H1 (cell line): ENCODE measurements around the gene DBNDD2. TPM values are rescaled to one million over a fixed set of nuclear protein-coding genes. Genes with fewer than 3 reads are reported as not detected.

Source experiments
- CREB1 ChIP-seq: IDR thresholded peaks from 2 replicates; pipeline ENCODE4 v1.6.1; 2012; ENCODE audit warnings: inconsistent platforms
- JUN ChIP-seq: IDR thresholded peaks from 2 replicates; pipeline ENCODE4 v1.6.1; 2011; ENCODE audit warnings: low read depth, mild to moderate bottlenecking, improper control_type of control experiment, low read length
- KDM4A ChIP-seq: IDR thresholded peaks from one replicate; pipeline ENCODE4 v1.7.1; 2012; ENCODE audit warnings: low read depth, mild to moderate bottlenecking, moderate library complexity, low read length, inconsistent platforms; ENCODE audit not compliant: severe bottlenecking
- RFX5 ChIP-seq: IDR thresholded peaks from 2 replicates; pipeline ENCODE4 v1.6.1; 2011; ENCODE audit warnings: low read depth, low read length, improper control_type of control experiment, borderline replicate concordance
- SAP30 ChIP-seq: fragments of 300-600 bp; sonication (generic); IDR thresholded peaks from 2 replicates; pipeline ENCODE4 v1.7.1; 2012; ENCODE audit warnings: low read length, moderate library complexity, mild to moderate bottlenecking, inconsistent platforms; ENCODE audit not compliant: insufficient read depth, insufficient replicate concordance
- TBP ChIP-seq: IDR thresholded peaks from 2 replicates; pipeline ENCODE4 v1.6.1; 2011; ENCODE audit warnings: low read depth, low read length, improper control_type of control experiment
- TCF12 ChIP-seq: IDR thresholded peaks from 2 replicates; pipeline ENCODE4 v1.6.1; 2011; ENCODE audit warnings: low read depth, mild to moderate bottlenecking, low read length
- polyA plus RNA-seq, 7 experiments: library from polyadenylated mRNA; depleted of rRNA in 3 of 7; stranded (reverse) in 5 of 7; unstranded in 2 of 7; fragments of >200 nt in 5 of 7; fragments of 200-250 nt in 2 of 7; gene quantifications; 1 replicate in 5 of 7; 2 replicates in 1 of 7; 4 replicates in 1 of 7; pipeline versions ENCODE4 v1.2.1 to v1.2.3, GENCODE V29; 2011 to 2013; ENCODE audit warnings: missing spikeins in 2 of 7, mixed read lengths in 2 of 7
- total RNA-seq: library from RNA; stranded (reverse); fragmentation: NEBNext Ultra II Directional; extraction: Animal tissue kit (Norgen Biotek cat#: 25700); gene quantifications from 2 replicates; pipeline ENCODE4 v1.2.1, GENCODE V29; 2021

The DBNDD2 gene
- total and polyA plus RNA-seq, 2 of the 8 experiments (the other 6 are each of a cell fraction or from before 2014, with no cell fraction given), result 55.8 to 96.3 TPM

GRCh38 chr20:45394221-45395113, 13.6 kb upstream of the DBNDD2 start (continued):
- TF ChIP-seq RFX5, result no peak
- no peak for TF ChIP-seq TBP
- no peak for TF ChIP-seq JUN
- no peak for TF ChIP-seq SAP30
- TF ChIP-seq TCF12, result no peak
- TF ChIP-seq KDM4A, result no peak
- no peak for TF ChIP-seq CREB1
- TF ChIP-seq, all 59 proteins: peak for 0
